GM21528 (cell line): Measurements from ENCODE around the gene NAGLU.

Experiments
- ATAC-seq: cut with Tn5 transposase; IDR thresholded peaks from one replicate; pipeline ENCODE4 v1.9.1; 2021; ENCODE audit warnings: mild to moderate bottlenecking, moderate library complexity; ENCODE audit not compliant: unreplicated experiment, low FRiP score

The NAGLU gene

DNA sequence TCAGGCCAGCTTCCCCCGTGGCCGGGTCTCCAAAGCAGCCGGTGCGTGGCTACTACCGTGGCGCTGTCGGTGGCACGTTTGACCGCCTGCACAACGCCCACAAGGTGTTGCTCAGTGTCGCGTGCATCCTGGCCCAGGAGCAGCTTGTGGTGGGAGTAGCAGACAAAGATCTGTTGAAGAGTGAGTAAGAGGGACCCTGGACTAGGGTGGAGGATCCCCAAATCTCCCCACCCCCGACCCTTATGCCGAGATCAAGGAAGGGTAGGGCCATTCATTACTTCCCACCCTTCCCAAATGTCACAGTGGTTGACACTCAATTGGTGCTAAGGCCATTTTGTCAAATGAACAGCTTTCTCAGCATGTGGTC is 27.1 kb downstream of the NAGLU start:
- ATAC-seq = no peak

DNA sequence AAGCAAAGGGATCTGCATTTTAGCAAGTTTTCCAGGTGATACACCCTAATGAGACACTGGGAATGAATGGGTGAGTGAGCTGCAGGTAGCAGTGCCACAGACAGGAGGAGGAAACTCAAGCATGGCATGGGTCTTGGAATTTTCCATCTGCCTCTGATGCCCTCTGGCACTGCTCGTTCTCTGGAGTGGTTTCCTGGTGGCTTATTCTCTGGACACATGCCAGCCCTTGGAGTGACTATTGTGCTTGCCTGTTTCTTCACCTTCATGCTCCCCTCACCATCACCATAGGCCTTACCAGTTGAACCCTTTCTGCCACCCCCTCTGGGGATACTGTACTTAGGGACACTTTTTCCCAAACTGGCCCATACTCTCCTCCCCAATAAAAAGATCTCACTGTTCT is 27.5 kb downstream of the NAGLU start:
- no peak for ATAC-seq

GRCh38 chr17:42563950-42564349 is 27.9 kb downstream of the NAGLU start:
- no peak for ATAC-seq

DNA sequence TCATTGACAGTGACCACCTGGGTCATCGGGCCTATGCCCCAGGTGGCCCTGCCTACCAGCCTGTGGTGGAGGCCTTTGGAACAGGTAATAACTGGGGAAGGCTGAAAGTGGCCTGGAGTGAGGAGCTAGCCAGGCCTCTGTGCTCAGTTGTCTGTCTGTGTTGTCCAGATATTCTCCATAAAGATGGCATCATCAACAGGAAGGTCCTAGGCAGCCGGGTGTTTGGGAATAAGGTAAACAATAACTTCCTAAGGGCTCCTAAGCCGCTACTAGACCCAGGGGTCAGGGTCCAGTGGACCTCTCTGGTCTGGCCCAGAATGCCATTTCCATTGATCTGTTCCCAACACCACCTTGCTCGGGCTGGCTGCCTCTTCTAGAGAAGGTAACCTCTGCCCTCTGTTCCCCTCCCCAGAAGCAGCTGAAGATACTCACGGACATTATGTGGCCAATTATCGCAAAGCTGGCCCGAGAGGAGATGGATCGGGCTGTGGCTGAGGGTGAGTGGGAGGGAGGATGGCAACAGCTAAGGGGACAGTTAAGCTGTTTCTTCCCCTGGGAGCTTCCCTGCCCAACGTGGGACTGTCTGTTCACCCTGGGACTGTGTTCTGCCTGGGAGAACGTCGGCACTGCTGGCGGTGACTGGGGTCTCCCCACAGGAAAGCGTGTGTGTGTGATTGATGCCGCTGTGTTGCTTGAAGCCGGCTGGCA is 28.9 kb downstream of the NAGLU start:
- ATAC-seq = no peak

DNA sequence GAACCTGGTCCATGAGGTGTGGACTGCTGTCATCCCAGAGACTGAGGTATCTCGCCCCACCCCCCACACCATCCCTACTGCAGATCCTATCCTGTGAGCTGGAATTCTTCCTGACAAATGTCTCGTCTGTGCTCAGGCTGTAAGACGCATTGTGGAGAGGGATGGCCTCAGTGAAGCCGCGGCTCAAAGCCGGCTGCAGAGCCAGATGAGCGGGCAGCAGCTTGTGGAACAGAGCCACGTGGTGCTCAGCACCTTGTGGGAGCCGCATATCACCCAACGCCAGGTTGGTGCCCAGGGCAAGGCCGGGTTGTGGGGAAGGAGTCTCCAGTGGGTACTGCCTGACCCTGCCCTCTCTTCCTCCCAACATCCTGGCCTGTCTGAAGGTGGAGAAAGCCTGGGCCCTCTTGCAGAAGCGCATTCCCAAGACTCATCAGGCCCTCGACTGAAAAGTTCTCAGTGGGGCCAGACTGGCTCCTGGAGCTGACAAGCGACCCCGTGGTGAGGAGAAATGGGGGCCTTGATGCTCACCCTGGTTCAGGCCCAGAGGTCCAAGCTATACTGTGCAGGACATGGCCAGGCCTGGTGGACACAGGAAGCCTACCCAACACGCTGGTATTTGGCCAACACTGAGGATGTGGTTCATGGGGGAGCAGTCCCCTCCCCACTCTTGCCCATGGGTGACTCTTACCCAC is 29.6 kb downstream of the NAGLU start:
- ATAC-seq = no peak

DNA sequence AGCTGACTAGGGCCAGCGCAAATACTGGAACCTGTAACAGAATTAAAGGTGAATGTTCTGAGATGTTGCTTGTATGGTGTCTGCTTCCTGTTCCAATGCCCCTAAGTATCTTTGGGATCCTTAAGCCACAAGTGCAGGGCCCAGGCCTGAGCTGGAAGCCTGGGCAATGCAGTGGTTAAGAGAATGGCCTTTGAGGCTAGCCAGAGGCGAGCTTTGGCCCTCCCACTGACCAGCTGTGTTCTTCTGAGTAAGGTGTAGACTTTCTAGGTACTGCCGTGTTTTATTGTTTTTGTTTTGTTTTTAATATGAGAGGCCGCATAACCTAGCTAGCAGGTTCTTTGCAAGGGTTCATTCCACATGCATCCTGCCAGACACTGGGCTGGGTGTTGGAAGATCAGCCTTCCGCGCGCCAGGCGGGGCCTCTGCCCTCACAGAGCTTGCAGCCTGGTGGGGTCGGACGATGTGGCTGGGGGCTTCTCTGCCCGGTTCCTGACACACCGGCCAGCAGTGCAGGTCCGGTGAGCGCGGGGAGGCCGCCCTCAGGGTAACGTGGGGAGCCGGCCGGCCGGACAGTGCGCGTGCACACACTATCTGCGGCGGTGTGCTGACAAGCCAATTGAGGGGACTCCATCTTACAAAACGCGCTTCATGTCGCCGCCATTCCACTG is 30.3 kb downstream of the NAGLU start:
- no peak for ATAC-seq

DNA sequence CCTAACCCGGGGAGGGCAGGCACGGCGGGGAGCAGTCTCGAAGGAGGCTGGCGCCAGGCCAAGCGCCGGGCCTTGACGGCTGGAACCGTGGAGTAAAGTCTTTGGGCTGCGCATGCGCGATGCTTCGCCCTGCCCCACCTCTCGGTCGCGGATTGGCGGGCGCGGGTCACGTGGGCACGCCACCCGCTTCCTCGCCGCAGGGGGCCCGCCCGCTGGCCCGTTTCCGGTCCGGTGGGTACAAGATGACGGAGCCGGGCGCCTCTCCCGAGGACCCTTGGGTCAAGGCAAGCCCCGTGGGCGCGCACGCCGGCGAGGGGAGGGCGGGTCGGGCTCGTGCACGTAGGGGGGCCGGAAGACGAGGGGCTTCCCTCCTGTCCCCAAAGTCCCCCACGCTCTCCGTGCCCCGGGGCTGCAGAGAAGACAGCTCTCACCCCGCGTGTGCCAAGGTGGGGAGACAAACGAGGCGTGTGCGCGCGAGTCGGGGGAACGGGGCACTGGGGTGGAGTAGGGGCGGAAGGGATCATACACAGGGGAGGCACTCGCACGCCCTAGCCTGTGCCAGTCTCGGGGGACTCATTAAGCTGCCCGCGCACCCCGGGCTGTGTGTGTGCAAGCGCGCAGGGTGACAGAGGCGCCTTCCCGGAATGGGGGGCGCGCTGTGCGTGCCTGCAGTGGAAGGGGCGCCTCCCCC is 31.0 kb downstream of the NAGLU start, which contains the start of gene MLX:
Gene MLX (plus strand): TSS at position 218 of the 691 bp plus-strand sequence. CDS start 25 bp downstream, at position 243.
- peak; percentile 58 for ATAC-seq

DNA sequence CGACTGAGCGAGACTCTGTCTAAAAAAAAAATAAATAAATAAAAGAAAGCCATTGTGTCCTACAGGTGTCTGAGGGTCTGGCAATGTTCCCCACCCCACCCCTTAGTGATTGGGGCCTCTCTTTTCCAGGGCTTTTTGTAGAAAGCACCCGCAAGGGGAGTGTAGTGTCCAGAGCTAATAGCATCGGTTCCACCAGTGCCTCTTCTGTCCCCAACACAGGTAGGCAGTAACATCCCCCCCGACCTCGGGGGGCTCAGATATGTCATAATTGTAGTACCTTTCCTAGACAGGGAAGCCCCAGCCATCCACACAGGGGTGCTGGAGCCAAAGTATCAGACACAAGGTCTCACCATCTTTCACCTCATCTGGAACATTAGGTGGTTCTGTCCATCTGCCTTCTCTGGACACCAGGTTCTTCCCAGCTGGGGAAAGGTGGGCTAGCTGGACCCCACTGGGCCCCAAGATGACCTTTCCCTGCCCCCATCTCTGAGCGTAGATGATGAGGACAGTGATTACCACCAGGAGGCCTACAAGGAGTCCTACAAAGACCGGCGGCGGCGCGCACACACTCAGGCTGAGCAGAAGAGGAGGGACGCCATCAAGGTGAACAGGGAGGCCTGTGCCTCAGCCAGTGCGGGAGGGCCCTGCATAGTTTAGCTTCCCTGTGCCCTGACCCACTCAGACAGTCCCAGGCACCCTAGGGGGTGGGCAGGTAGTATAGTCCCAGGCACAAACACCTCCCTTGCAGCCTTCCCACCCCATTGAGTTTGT is 32.5 kb downstream of the NAGLU start:
- no peak for ATAC-seq

GRCh38 chr17:42571435-42572225 is 35.6 kb downstream of the NAGLU start:
- ATAC-seq = no peak

DNA sequence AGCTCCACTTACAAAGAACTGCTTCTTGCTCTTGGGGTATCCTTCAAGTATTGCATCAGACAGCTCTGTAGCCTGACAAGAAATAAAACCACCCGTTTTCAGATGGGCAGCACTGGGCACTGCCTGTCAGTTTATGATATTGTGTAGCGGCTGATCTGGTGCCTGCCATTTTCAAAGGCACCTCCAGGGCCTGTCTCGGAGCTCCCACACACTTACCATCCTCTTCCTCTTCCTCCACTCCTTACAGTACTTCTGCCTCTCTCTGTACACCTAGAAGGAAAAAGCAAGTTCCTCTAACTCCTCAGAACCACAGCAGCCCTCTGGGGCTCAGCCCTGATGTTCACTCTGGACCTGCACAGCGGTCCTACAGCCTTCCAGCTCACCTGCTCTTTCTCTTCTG is 37.1 kb downstream of the NAGLU start:
- no peak for ATAC-seq

- ATAC-seq = no peak
Measured at GRCh38 chr17:42574463-42574862, 38.4 kb downstream of the NAGLU start.

DNA sequence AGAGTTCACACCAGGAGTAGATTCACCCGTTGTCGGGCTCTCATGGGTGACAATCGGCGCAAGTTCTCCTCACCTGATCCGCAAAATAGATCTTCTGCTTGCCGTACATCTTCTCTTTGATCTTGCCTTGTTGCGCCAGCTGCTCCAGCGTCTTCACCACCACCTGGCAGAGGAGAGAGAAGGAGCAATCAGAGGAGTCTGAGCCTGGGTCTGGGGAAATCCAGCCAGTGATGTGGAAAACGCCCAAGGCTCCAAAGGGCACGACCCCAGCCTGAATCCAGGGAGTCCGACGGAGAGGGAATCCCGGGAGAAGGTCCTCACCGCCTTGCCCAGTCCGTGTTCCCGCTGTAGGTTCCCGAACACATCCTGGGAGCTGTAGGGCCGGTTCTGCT is 41.1 kb downstream of the NAGLU start:
- peak; percentile 2 for ATAC-seq

DNA sequence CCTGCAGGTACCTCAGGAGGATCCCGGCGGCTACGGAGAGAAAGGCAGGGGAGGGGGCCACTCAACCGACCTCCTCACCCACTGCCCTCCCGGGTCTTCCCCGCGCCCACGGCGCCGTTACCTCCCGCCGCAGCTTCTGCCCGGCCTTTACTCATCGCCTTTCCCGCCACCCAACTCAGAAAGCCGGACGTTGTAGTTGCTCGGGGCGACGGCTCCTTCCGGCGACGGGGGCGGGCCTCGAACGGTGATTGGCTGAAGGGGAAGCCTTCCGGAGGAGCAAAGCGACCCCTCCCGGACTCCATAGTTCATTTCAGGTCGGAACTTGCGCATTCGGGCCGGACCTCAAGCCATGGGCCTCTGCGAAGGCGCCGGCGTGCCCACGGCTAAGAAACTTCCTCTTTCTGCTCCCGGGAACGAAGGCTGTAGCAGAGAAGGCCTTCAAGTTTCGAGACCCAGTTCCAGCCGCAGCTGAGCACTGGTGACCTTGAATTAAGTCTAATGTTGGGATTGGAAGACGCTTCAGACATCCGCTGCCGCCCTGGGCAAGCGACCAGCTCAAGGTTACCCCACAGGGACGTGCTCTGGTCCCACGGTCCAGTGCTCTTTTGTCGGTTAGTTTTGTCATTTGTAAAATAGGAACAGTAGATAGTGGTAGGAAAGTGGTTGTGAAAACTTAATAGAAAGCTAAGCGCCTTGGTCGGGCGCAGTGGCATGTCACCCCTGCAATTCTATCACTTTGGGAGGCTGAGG is 41.7 kb downstream of the NAGLU start, which contains the start of gene PSMC3IP:
Gene PSMC3IP (minus strand): TSS at position 198 of the 750 bp plus-strand sequence. CDS start 43 bp downstream, at position 155.
- peak; percentile 71 for ATAC-seq

DNA sequence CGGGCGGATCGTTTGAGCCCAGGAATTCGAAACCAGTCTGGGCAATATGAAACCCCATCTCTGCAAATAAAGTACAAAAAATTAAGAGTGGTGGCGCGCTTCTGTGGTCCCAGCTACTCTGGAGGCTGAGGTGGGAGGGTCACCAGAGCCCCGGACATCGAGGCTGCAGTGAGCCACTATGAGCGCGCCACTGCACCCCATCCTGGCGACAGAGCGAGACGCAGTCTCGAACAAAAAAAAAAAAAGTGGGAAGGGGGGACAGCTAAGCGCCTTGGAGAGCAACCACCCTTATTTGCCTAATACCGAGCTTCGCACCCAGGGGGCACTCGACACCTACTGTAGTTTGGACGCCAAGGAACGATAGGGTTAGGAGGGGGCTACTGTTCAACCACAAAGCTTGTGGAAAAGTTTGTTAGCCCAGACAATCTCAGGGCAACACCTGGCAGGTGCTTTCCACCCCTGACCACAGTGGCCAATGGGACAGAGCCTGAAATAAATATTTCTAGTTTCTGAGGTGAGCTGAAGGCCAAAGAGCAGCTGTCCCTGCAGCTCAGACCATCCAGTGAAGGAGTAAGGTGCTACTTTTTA is 42.3 kb downstream of the NAGLU start:
- ATAC-seq = peak; percentile 61

DNA sequence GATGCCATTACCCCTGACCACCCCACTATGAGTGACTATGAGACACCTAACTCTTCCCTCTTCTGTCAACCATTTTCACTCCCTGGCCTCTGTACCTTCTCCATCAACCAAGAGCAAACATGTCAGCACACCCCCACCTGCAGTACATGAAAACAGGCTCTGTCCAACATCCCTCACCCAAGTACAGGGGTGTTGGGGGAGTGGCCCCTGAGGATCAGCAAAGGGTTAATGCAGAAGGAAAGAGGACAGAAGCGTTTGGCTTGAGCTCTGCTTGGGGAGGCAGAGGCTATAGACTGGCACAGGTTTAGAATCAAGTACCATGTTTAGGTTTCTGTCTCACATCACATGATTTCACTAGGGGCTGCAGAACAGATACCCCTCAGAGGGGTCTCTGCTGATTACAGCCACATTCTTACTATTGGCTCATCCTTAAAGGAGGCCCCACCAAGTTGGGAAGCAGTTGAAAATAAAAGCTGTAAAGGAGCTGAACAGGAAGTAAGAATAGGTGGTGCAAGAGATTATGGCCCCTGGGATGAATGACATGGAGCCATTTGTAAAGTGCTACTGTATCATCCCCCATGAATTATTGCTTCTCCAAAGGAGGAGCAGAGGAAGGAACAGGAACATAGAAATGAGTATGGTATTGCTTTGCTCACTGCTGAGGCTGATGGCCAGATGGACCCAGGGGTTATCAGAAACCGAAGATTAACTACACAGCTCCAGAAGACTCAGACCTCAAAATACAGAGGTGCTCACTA is 43.9 kb downstream of the NAGLU start:
- ATAC-seq = no peak

- ATAC-seq = no peak
Measured at GRCh38 chr17:42581744-42582270, 45.8 kb downstream of the NAGLU start.

DNA sequence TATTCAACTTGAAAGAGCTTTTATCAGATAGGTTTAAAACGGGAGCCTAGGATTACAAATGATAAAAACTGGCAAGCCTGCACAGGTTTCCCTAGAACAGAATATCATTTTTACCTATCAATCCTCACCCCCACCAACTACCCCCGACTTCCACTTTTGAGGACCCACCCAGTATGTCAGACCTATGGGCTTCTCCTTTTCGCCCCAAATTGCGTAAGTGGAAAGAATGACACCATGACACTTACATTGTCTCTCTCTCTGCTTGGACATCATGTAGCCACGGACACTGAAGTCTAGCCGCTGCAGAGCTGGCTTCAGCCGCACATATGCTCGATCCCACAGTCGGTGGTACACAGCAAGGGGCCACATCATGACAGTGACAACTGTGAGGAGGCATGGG is 48.8 kb downstream of the NAGLU start:
- no peak for ATAC-seq
